ENCODE data around the gene LRP10.
"Not testable (repeated sequence)": the region's sequence is repeated elsewhere in the genome, so short reads cannot be mapped to it uniquely, and the experiment has no call there.

LRP10 gene

GRCh38 chr14:22844221-22845102 is 27.1 kb upstream of the LRP10 start:
- no peak for DNase-seq

GRCh38 chr14:22845103-22845394 is 26.5 kb upstream of the LRP10 start:
- DNase-seq, result no peak

GRCh38 chr14:22845821-22846625 is 25.5 kb upstream of the LRP10 start:
- DNase-seq, result no peak

- no peak for DNase-seq
These were observed 24.7 kb upstream of the LRP10 start for GRCh38 chr14:22846811-22847307.

GRCh38 chr14:22847661-22848341 is 23.7 kb upstream of the LRP10 start:
- no peak for DNase-seq

- no peak for DNase-seq
These were observed 23.0 kb upstream of the LRP10 start for GRCh38 chr14:22848351-22849164.

- no peak for DNase-seq
These were observed 22.2 kb upstream of the LRP10 start for GRCh38 chr14:22849212-22849819.

GRCh38 chr14:22850944-22851764 is 20.4 kb upstream of the LRP10 start:
- DNase-seq, result no peak

GRCh38 chr14:22852178-22852577 is 19.4 kb upstream of the LRP10 start:
- DNase-seq, result not testable (repeated sequence)

- DNase-seq, result no peak
These were observed 19.0 kb upstream of the LRP10 start for GRCh38 chr14:22852599-22852939.

GRCh38 chr14:22852940-22853767 is 18.4 kb upstream of the LRP10 start:
- DNase-seq, result peak; percentile 84

- DNase-seq, result not testable (repeated sequence)
These were observed 17.2 kb upstream of the LRP10 start for GRCh38 chr14:22854296-22854695.

GRCh38 chr14:22854963-22855724 is 16.4 kb upstream of the LRP10 start:
- no peak for DNase-seq

GRCh38 chr14:22856428-22856827 is 15.1 kb upstream of the LRP10 start:
- no peak for DNase-seq

GRCh38 chr14:22860377-22860776 is 11.2 kb upstream of the LRP10 start:
- DNase-seq, result not testable (repeated sequence)

- no peak for DNase-seq
These were observed 9.9 kb upstream of the LRP10 start for GRCh38 chr14:22861651-22862050.

- no peak for DNase-seq
These were observed 6.6 kb upstream of the LRP10 start for GRCh38 chr14:22864979-22865378.

GRCh38 chr14:22865424-22866405 is 5.8 kb upstream of the LRP10 start:
- DNase-seq, result no peak

All from effector CD4-positive, alpha-beta T cell (primary cell).